GM19193 (cell line): ENCODE measurements around the gene ZNF883.

Source experiments
- POLR2A ChIP-seq: IDR thresholded peaks from 4 replicates; pipeline ENCODE4 v1.6.1; 2011; ENCODE audit not compliant: insufficient read depth, insufficient read length; ENCODE audit errors: extremely low read depth

The ZNF883 gene

DNA sequence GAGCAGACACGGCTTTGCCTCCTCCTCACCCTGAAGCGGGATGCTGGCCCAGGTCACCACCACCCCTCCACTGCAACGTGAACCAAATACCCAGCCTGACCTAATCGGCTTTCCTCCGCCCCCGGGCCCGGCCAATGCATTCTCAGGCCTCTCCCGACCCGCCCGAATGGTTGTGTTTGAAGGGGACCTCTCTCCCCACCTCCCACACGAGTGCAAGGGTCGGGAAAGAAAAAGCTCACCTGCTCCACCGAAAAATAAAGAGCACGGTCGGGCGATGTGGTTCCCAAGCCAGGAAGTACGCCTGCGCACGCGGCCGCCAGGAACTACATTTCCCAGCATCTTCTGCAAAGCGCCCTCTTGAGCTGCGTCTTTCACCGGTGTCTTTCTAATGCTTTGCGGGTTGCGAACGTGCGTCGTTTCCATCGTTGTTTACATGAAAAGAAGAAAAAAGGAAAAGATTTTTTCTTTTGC is at the start of gene ZNF883:
Gene ZNF883 (minus strand): TSS at position 282 of the 471 bp plus-strand sequence.
- no peak for TF ChIP-seq POLR2A

DNA sequence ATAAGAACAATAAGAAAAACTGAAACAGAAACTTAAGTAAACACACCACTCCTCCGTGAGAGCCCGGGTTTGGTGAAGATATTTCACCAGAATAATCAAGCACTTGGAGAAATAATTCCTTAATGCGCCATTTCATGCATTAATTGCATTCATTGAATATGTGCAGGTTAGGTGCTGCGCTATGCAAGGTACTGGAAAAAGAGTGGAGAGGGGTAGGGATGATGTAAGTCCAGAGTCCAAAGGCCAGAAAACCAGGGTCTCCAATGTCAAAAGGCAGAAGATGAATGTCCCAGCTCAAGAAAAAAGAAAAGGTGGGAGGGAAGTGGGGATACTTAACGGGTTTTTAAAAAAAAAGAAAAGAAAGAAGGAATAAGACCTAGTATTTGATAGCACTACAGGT is 45.2 kb upstream of the ZNF883 start:
- TF ChIP-seq POLR2A, result no peak

DNA sequence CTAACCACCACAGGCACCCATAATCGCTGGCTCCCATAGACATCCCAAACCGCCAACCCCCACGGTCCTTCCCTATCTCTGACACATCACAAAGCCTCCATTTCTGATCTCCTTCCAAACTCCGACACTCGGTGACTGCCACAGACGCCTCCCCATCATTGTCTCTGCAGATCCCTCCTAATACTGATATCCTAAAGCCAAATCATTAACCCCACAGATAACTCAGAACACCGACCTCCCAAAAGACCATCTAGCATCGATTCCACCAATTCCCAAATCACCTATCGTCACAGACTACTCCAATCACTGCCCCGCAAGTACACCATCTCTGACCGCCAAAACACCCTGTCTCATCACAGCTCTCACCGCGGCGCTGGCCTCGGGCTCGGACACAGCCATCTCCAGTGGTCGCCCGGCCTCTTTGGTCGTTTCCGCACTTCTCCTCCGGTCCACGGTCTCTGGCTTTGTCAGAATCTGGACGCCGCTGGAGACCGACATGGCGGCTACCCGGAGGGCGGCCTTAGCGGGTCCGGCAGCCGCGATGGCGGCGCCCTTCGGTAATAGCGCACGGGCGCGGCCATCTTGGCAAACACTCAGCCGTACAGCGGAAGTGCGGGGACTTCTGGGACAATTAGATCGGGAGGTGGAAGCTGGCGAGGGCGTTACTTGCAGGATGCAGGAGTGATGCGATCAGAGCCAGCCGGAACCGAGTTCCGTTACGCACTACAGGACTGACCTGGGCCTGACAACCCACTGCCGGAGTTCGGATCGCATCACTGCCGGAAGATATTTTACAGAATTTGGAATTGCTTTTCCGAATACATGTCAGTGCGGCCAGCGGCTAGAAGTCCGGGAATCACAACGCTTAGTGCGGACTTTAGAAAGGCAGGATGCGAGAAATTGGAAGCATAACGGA is 44.5 kb upstream of the ZNF883 start, which contains the start of gene ZFP37:
Gene ZFP37 (minus strand): TSS at position 534 of the 916 bp plus-strand sequence. CDS start 36 bp downstream, at position 498.
- no peak for TF ChIP-seq POLR2A

DNA sequence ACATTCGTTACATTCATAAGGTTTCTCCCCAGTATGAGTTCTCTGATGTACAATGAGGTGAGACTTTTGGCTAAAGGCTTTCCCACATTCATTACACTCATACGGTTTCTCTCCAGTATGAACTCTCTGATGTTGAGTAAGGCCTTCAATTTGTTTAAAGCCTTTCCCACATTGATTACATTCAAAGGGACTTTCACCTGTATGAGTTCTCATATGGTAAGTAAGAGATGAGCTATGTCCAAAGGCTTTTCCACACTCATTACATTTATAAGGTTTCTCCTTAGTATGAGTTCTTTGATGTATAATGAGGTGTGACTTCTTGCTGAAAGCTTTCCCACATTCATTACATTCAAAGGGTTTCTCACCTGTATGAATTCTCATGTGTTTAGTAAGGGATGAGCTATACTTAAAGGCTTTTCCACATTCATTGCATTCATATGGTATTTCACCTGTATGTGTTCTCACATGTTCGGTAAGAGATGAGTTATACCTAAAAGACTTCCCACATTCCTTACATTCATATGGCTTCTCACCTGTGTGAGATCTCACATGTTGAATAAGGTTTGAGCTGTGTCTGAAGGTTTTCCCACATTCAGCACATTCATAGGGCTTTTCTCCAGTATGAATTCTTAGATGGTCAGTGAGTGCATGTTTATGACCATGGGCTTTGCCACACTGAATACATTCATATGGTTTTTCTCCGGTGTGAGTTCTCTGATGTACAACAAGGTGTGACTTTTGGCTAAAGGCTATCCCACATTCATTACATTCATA is 31.1 kb upstream of the ZNF883 start:
- no peak for TF ChIP-seq POLR2A

DNA sequence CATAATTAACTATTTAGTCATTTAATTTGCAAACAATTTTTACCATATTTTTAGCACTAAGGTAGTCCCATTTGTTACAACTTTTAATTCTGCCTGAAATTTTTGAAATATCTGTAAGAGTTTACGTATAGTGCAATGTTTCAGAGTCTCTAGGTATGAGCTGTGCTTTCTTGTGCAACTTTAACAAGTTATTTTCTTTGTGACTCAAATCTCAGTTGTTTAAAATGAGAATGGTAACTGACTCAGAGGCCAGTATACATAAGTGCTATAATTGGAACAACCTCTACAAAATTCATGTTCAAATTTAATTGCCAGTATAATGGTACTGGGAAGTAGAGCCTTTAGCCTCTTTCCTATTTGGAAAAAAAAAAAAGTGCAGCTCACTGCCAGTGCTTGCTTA is 14.2 kb upstream of the ZNF883 start:
- no peak for TF ChIP-seq POLR2A

DNA sequence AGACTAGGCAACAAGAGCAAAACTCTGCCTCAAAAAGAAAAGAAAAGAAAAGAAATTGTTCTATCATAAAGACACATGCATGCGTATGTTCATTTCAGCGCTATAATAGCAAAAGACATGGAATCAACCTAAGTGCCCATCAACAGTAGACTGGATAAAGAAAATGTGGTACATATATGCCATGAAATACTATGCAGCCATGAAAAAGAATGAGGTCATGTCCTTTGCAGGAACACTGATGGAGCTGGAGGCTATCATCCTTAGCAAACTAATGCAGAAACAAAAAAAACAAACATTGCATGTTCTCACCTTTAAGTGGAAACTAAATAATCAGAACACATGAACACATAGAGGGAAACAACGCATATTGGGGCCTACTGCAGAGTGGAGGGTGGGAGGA is 6.3 kb upstream of the ZNF883 start:
- no peak for TF ChIP-seq POLR2A

DNA sequence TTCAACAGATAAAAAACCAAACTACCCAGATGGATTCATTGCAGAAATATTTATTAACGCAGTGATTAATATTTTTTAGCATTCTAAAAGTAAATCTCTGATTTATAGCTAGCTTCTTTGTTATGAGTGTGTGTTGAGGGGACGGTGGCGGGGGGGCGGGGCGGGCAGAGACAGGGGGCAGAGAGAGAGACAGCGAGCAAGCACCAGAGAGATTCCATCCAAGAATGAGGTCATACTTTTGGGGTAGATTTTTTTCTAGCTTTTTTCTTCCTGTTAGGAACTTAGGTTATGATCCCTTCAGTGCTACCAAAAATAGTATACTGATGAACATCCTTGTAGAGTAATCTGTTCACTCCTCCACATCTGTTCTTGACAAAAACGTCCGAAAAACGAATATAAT is 500 bp upstream of the ZNF883 start:
- no peak for TF ChIP-seq POLR2A

DNA sequence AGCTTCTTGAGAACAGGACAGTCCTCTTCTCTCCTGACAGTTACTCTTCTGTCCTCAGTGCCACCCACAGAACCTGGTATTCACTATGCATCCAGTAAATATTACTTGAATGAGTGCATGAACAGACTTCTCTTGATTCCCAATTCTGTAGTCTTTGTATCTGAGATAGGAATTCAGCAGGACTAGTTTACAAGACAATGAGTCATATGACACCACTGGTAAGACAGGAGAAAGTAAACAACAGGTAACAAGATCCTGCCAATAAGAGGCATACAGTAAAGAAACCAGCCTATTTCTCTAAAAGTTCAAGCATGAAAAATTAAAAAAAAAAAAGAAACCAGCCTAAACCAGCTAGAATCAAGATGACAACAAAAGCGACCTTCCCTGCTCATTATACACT is 6.2 kb downstream of the ZNF883 start:
- no peak for TF ChIP-seq POLR2A

DNA sequence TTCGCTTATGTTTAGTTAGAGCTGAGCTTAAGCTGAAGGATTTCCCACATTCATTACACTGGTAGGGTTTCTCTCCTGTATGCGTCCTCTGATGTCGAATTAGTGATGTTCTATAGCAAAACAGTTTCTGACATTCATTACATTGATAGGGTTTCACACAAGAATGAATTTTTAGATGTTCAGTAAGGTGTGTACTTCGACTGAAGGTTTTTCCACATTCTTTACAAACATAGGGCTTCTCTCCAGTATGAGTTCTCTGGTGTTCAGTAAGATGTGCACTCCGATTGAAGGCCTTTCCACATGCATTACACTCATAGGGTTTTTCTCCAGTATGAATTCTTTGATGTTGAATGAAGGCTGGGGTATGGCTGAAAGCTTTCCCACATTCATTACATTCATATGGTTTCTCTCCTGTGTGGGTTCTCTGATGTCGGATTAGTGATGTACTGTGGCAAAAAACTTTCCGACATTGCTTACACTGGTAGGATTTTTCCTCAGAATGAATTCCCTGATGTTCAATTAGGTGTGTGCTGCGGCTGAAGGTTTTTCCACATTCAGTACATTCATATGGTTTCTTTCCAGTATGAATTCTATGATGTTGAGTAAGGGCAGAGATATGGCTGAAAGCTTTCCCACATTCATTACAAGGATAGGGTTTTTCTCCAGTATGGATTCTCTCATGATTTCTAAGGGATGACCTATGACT is 14.6 kb downstream of the ZNF883 start:
- no peak for TF ChIP-seq POLR2A

DNA sequence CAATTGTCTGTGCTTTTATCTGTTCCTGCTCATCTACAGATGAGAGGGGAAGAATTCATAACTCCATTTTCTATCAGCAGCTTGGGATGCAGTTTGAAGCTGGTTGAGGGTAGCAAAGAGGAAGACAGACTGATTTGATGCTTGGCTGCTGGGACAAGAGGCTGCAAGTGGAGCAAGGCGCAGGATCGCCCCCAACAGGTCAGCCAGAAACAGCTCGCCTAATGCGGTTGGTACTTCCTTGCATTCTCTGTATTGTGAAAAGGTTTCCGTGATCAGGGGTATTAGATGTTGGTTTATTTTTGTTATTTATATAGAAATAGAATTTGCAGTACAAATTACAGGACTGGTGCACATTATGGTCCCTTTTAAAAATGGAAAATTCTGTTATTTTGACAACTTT is 40.6 kb downstream of the ZNF883 start:
- TF ChIP-seq POLR2A, result no peak

DNA sequence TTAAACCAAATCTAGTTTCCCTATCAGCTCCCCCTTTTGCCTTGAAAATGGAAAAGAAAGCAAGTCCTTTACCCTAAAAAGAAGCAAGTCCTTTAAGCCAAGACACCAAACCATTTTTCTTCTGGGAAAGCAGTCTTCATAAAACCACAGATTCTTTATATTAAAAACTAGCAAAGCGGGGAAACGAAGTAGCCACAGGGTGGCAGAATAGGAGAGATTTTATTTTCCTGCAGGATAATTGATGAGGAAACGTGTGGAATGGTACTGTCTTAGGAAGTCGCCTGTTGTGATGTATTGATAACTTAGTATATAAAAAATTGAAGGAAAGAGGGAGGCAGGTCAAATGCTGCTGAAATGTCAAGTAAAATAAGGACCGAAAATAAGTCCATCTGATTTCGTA is 41.1 kb downstream of the ZNF883 start:
- TF ChIP-seq POLR2A, result no peak

DNA sequence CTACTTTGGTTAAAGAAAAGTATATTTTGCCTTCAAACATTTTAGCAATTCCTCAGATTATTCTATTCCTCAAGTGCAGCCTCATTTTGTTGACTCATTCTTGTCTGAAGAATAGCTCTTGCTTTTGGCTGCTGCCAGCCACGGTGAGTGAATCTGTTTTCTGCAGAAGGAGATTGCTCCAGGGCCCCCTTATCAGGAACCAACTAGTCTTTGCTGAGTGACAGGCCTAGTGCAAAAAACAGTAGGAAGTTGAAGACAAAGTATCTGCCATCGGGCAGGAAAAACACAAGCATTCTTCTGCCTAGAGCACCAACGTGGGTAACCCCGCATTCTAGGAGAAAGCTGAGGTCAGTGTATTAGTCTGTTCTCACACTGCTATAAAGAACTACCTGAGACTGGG is 42.3 kb downstream of the ZNF883 start:
- no peak for TF ChIP-seq POLR2A

DNA sequence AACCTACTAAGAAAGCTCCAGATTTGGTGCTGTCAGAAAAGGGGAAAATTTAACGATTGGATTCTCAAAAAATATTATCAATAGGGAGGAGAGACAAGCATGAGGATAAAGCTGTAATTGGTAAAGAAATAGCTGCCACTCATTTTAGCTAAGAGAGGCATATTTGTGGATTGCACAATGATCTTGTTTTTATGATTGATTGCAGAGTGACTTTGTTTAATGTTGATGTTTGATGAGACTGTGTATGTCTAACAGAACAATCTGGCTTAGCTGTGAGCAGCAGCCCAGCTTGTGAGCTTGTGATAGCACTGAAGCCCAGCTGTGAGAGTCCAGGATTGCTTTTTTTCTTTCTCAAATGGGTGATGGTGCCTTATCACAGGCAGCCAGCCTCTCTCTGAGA is 56.4 kb downstream of the ZNF883 start:
- no peak for TF ChIP-seq POLR2A

DNA sequence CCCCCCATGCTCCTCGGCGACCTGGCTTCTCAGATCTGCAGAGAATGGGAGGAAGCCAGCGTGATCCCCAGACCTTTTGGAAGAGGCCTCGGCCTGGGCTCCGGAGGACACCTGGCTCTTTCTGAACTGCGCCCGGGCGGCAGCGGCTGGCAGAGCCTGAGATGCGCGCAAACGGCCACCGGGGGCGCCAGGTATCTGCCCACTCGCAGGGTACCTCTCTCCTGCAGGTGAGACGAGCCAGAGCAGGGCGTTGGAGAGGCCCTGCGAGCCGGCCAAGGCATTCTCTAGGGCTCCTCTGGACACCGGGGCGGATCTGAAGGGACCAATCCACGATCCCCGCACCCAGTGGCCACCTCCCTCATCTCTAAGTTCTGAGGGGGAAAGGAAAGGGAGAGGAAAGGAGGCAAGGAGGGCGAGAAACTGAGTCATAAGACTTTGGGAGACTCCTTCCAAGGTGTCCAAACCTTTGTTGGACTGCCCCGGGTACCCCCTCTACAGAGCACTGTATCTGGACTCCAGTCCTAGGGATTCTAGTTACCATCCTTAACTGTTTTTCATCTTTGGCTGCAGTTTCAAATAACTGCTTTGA is 66.3 kb downstream of the ZNF883 start:
- no peak for TF ChIP-seq POLR2A

DNA sequence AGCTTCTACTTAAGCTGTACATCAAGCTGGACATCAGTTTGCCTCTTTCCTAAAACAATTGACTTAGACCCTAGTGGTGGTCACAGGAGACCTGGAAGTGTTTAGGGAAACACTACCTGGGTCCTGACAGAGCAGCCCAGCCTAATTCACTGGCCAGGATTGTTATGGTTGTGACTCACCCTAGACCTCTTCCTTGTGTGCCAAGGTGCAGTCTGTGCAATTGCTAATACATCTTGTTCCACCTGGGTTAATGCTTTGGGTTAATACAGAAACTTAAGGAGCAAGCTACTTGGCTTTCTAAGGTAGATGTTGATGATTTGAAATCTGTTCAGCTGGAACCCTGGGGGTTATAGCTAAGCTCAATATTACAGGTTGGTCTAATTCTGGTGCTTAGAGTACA is 72.6 kb downstream of the ZNF883 start:
- TF ChIP-seq POLR2A, result no peak
